ENCODE measurements around the gene RNASE11. TPM values are rescaled to one million over a fixed set of nuclear protein-coding genes. Genes with fewer than 3 reads are reported as not detected.
A peak's percentile ranks its signal among the peaks of the same experiment; 100 is the strongest.
"Not testable (repeated sequence)": the region's sequence is repeated elsewhere in the genome, so short reads cannot be mapped to it uniquely, and the experiment has no call there.

The RNASE11 gene
- total RNA-seq, 1 experiment from 2014 or later: not detected

DNA sequence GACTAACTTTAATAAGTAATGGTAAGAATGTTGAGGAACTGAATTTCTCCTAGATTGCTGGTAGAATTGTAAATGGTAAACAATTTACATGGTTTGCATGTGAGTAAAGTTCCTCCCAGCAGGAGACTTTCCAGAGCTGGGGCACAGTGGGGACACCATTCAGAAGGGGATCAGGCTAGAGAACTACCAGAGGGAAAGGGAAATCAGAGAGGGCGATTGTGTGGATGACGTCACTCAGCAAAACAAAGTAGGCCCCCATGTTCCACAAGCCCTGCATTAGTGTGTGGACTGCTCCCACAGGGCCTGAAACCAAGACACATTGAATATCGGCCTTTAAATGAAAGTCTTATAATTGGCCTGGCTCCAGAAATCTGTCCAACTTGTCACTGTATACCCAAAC is 9.5 kb downstream of the RNASE11 start:
- H3K4me1 ChIP-seq: no peaks in the 10 kb centered on the region
- no peaks in the 10 kb centered on the region for H3K36me3 ChIP-seq
- no peak overlapping the region for H3K27ac ChIP-seq
- no peaks in the 10 kb centered on the region for H3K27me3 ChIP-seq
- no peak overlapping the region for H3K4me3 ChIP-seq
- no peak for DNase-seq
- no peaks in the 10 kb centered on the region for H3K9me3 ChIP-seq (replicated peaks)

DNA sequence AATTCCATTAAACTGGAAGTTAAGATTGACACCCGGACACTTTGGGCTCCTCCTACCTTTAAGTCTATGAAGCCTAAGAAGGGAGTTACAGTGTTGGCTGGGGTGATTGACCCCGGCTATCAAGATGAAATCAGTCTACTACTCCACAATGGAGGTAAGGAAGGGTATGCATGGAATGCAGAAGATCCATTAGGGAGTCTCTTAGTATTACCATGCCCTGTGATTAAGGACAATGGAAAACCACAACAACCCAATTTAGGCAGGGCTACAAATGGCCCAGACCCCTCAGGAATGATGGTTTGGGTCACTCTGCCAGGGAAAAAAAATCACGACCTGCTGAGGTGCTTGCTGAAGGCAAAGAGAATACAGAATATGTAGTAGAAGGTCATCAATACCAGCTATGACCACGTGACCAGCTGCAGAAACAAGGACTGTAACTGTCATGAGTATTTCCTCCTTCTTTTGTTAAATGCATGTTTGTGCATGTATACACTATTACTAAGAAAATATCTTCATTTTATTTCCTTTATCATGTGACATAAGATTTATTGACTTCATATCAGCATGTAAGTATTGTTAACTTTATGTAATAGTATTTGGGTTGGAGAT is 15.3 kb downstream of the RNASE11 start:
- H3K9me3 ChIP-seq (replicated peaks); H3K4me1 ChIP-seq: not testable (repeated sequence)

DNA sequence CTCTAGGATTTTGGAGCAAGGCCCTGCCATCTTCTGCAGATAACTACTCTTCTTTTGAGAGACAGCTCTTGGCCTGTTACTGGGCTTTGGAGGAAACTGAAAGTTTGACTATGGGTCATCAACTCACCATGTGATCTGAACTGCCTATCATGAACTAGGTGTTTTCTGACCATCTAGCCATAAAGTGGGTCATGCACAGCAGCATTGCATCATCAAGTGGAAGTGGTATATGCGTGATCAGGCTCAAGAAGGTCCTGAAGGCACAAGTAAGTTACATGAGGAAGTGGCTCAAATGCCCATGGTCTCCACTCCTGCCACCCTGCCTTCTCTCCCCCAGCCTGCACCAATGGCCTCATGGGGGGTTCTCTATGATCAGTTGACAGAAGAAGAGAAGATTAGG is 17.1 kb downstream of the RNASE11 start:
- not testable (repeated sequence) for H3K27ac ChIP-seq; H3K4me3 ChIP-seq; H3K9me3 ChIP-seq (replicated peaks); H3K27me3 ChIP-seq; H3K36me3 ChIP-seq; H3K4me1 ChIP-seq; DNase-seq

More for the DNA sequence above, 15.3 kb downstream of the RNASE11 start:
- not testable (repeated sequence) for DNase-seq, H3K4me3 ChIP-seq, H3K27ac ChIP-seq, H3K36me3 ChIP-seq, H3K27me3 ChIP-seq

DNA sequence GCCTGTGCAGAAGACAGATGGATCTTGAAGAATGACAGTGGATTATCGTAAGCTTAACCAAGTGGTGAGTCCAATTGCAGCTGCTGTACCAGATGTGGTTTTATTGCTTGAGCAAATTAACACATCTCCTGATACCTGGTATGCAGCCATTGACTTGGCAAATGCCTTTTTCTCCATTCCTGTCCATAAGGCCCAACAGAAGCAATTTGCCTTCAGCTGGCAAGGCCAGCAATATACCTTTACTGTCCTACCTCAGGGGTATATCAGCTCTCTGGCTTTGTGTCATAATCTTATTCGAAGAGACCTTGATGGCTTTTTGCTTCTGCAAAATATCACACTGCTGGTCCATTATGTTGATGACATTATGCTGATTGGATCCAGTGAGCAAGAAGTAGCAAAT is 17.9 kb downstream of the RNASE11 start:
- not testable (repeated sequence) for H3K4me1 ChIP-seq; H3K9me3 ChIP-seq (replicated peaks); DNase-seq; H3K4me3 ChIP-seq; H3K27ac ChIP-seq; H3K36me3 ChIP-seq; H3K27me3 ChIP-seq

DNA sequence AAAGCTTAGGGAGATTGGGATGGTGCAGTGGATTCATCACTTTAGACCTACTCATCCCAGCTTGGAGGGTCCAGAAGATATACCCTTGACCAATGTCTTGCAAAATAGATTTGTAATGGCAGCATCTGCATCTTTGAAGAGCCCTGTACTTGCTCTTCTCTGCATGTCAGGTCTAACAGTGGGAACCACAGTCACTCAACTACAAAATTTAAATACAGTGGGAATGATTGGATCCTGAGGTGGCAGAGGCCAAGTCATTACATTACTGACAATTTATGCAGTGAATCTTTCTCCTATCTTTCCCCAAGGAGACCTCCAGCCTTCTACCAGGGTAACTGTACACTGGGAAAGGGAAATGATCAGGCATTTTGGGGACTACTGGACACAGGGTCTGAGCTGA is 18.7 kb downstream of the RNASE11 start:
- H3K27ac ChIP-seq: no peak overlapping the region
- no peak overlapping the region for H3K4me3 ChIP-seq
- no peaks in the 10 kb centered on the region for H3K9me3 ChIP-seq (replicated peaks)
- H3K36me3 ChIP-seq: no peaks in the 10 kb centered on the region
- no peaks in the 10 kb centered on the region for H3K4me1 ChIP-seq
- no peaks in the 10 kb centered on the region for H3K27me3 ChIP-seq
- DNase-seq: no peak

DNA sequence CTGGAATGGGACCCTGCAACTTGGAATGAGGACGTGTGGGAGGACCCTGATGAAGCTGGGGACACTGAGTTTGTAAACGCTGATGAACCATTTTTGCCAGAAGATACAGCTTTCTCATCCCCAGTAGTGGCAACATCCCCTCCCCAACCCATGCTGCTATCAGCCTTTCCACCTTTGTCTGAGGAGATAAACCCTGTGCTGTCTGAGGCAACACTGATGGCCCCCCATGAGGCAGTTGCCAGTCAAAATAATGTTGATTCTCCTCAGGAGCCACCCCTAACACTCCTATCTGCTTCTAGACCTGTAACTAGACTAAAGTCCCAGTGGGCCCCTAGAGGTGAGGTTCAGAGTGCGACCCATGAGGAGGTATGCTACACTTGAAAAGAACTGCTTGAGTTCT is 19.4 kb downstream of the RNASE11 start:
- H3K27ac ChIP-seq: no peak overlapping the region
- no peak overlapping the region for H3K4me3 ChIP-seq
- no peaks in the 10 kb centered on the region for H3K27me3 ChIP-seq
- DNase-seq: no peak
- no peaks in the 10 kb centered on the region for H3K9me3 ChIP-seq (replicated peaks)
- H3K4me1 ChIP-seq: no peaks in the 10 kb centered on the region
- H3K36me3 ChIP-seq: no peaks in the 10 kb centered on the region

DNA sequence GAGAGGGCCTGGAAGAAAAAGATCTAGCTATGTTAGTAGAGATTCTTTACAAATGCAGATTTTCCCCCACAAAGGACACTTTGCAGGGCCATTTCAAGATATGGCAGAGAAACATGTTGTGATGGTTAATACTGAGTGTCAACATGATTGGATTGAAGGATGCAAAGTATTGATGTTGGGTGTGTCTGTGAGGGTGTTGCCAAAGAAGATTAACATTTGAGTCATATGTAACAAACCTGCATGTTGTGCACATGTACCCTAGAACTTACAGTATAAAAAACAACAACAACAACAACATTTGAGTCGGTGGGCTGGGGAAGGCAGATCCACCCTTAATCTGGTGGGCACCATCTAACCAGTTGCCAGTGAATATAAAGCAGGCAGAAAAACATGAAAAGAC is 20.6 kb downstream of the RNASE11 start:
- H3K4me3 ChIP-seq; DNase-seq; H3K4me1 ChIP-seq; H3K27me3 ChIP-seq; H3K9me3 ChIP-seq (replicated peaks); H3K27ac ChIP-seq; H3K36me3 ChIP-seq: not testable (repeated sequence)

DNA sequence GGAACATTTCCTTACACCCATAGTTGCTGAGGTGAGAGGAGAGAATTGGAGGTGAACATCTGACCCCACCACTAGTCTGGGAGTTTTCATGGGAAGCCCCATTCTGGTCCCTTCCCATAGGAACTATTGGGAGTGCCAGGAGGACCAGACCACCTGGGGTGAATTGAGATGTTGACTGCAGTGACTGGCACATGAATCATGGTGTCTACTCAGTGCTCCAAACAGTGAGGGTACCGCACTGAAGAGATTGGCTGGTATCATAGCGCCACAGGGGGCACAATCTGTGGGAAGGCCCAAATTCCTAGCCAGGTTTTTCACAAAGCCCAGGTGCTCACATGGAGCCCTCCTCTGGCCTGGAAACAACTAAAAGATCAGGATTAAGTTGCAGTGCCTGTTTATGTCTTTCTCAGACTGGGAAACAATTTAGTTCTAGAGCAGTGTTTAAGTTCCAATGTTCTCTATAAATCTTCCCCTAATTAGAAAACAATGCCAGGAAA is 23.3 kb downstream of the RNASE11 start:
- Histone ChIP-seq H3K27me3 (no peaks in the 10 kb centered on the region), H3K36me3 (no peaks in the 10 kb centered on the region), H3K27ac (no peak overlapping the region), H3K9me3 (replicated peaks) (no peaks in the 10 kb centered on the region), H3K4me3 (no peak overlapping the region), H3K4me1 (no peaks in the 10 kb centered on the region)
- no peak for DNase-seq

DNA sequence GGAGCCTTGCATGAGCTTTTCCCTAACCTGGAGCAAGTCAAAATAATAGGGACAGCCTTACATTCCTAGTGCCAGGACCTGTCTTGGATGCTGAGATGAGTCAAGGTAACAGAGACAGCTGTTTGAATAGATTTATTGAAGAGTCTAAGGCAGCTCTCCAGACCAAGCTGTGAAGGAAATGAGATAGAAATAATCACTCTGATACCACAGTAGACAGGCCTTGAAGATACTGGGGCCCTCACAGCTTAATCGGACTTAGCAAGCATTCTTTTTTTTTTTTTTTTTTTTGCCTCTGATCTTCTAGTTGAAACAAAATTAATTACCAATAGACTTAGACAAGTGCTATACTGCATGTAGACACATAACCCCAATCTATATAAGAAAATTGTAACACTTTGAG is 23.8 kb downstream of the RNASE11 start:
- DNase-seq: no peak
- Histone ChIP-seq H3K36me3 (no peaks in the 10 kb centered on the region), H3K4me3 (no peak overlapping the region), H3K4me1 (no peaks in the 10 kb centered on the region), H3K27me3 (no peaks in the 10 kb centered on the region), H3K27ac (no peak overlapping the region), H3K9me3 (replicated peaks) (no peaks in the 10 kb centered on the region)

DNA sequence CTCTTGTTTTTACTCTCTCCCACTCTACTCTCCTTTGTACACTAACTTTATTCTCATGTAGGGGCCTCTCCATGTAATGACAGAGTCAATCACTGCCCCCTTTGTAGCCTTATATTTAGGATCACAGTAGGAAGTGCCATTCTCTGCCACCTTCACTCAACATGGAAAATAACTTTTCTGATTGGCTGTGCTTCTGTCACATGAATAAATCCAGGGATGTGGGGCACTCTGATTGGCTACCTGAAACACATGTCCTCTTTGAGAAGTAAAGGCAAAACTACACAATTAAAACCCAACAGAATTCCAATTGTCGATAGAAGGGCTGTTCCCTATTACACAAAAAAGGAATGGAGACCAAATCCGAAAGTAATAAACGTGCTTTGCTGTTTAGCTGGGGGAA is 26.8 kb downstream of the RNASE11 start, which contains the start of gene RNASE9:
TSS of gene RNASE9 (minus strand) at position 87 of the 400 bp plus-strand sequence.
- Histone ChIP-seq H3K27me3 (no peaks in the 10 kb centered on the region), H3K4me3 (no peak within 1 kb of the TSS), H3K27ac (no peak within 1 kb of the TSS), H3K4me1 (no peaks in the 10 kb centered on the region), H3K36me3 (no peaks in the 10 kb centered on the region), H3K9me3 (replicated peaks) (no peaks in the 10 kb centered on the region)
- peak in 1 of 2 experiments; percentile 3 for DNase-seq

DNA sequence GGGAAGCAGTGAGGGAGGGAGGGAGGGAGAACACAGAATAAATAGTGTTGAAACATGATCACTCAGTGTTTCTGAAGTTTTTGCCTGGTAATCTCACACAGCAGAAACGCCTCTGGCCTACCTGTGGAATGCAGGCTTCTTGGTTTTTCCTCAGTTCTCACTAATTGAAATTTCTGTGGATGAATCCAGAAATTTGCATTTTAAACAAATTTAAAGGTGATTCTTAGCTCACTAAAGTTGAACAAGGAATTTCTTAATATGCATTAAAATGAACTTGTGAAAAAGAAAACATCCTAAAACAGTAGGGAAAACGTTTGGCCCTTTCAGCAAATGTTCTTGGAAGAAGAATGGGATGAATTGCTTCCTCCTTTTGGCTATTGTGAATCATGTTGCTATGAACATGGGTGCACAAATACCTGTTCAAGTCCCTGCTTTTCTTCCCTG is 28.3 kb downstream of the RNASE11 start:
- Histone ChIP-seq H3K4me3 (no peak overlapping the region), H3K36me3 (no peaks in the 10 kb centered on the region), H3K9me3 (replicated peaks) (no peaks in the 10 kb centered on the region), H3K27me3 (no peaks in the 10 kb centered on the region; the same call in 1 of the 2 replicates), H3K4me1 (no peaks in the 10 kb centered on the region), H3K27ac (no peak overlapping the region)
- DNase-seq: no peak

DNA sequence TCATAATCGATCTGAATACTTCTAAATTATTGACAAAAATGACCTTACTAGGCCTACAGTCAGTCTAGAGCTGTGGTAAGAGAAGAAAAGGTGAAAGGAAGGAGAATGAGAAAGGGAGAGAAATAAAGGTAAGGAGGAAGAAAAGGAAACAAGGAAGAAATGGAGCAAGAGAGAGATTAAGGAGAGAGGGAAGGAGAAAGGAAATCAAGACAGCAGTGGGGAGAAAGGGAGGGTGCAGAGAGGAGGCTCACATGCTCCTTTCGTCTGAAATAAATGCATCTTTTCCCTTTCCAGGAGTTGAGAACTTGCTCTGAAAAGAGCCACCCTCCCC is 30.6 kb downstream of the RNASE11 start:
- Histone ChIP-seq H3K27me3 (no peaks in the 10 kb centered on the region; the same call in 1 of the 2 replicates), H3K9me3 (replicated peaks) (no peaks in the 10 kb centered on the region), H3K4me3 (no peak overlapping the region), H3K27ac (no peak overlapping the region), H3K4me1 (no peaks in the 10 kb centered on the region), H3K36me3 (no peaks in the 10 kb centered on the region)
- no peak for DNase-seq

DNA sequence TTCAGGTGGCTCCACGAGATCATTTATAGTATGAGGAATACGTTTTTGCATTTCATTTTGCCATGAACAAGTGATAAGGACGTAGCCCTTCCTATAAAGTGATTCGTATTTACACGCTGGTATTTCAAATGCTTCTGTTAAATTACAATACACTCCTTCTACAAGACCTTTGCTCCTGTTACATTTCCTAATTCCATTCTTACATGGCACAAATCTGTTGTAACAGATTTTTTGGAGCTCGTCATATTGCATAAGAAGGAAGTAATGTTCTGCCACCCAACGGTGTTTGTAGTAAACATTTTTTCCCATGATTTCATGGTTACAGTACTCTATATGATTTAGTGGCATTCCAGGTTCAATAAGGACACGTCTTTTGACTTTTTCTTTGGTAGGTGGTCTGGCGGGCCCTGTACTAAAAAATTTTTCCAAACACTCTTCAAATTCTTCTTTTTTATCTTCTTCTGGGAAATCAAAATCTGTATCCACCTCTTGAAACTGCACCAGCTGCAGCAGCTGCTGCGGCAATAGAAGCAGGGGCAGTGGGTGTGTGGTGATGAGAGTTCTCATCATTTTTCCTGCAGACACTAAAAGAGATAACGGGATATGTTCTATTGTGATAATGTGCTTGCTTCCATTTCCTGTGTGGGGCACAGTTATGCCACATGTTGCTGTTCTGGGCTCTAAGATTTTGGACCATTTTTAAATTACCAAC is 31.1 kb downstream of the RNASE11 start:
- Histone ChIP-seq H3K9me3 (replicated peaks) (no peaks in the 10 kb centered on the region), H3K36me3 (no peaks in the 10 kb centered on the region), H3K4me1 (no peaks in the 10 kb centered on the region), H3K4me3 (no peak overlapping the region), H3K27me3 (no peaks in the 10 kb centered on the region; the same call in 1 of the 2 replicates), H3K27ac (no peak overlapping the region)
- DNase-seq: no peak

DNA sequence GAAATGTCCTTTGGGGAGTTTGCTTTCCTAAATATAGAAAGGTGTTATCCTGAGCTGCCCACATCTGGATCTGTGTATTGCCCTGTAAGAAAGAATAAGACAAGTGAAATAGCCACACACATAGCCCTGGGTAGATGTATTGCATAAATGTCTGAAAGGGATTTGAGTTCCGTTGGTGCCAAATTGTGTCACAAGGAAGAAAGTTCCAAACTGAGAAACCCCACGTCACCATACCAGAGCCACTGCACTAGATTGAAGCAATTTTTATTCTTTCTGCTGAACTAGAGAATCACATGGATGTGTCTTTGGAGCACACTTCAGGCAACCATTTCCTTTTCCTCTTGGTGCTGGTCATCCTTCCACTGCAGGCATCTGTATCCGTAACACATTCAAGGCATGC is 32.0 kb downstream of the RNASE11 start:
- Histone ChIP-seq H3K36me3 (no peaks in the 10 kb centered on the region), H3K27ac (no peak overlapping the region), H3K9me3 (replicated peaks) (no peaks in the 10 kb centered on the region), H3K4me3 (no peak overlapping the region), H3K27me3 (no peaks in the 10 kb centered on the region; the same call in 1 of the 2 replicates), H3K4me1 (no peaks in the 10 kb centered on the region)
- DNase-seq: no peak

DNA sequence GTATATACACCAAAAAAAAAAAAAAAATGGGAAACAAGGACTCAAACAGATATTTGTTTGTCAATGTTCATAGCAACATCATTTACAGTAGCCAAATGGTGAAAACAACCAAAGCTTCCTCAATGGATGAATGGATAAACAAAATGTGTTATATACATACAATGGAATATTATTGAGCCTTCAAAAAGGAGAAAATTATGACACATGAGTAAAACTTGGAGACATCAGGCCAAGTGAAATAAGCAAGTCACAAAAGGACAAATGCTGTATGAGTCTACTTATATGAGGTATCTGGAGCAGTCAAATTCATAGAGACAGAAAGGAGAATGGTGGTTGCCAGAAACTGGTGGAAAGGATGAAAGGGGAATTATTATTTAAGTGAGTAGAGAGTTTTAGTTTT is 34.8 kb downstream of the RNASE11 start:
- H3K9me3 ChIP-seq (replicated peaks): no peaks in the 10 kb centered on the region
- no peaks in the 10 kb centered on the region; the same call in 1 of the 2 replicates for H3K27me3 ChIP-seq
- no peak overlapping the region for H3K27ac ChIP-seq
- H3K4me3 ChIP-seq: no peak overlapping the region
- no peaks in the 10 kb centered on the region for H3K4me1 ChIP-seq
- no peaks in the 10 kb centered on the region for H3K36me3 ChIP-seq
- no peak for DNase-seq

DNA sequence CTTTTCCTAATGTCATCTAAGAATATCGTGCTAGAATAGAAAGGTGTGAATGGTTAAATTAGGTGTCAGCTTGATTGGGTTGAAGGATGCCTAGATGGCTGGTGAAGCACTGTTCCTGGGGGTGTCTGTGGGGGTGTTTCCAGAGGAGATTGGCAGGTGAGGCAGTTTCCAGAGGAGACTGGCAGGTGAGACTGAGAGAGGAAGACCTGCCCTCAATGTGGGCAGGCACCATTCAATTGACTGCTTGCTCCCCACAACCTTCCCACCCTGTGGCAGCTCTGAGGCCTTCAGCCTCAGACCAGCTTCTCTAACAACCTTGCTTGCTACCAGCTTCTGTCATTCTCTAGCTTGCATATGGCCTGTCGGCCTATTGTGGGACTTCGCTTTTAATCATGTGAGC is 36.2 kb downstream of the RNASE11 start:
- peaks cover 2% of the 10 kb centered on the region for H3K27me3 ChIP-seq
- DNase-seq: no peak
- H3K36me3 ChIP-seq: no peaks in the 10 kb centered on the region

More for the DNA sequence above, 36.2 kb downstream of the RNASE11 start:
- Histone ChIP-seq H3K4me3 (no peak overlapping the region), H3K27ac (no peak overlapping the region), H3K9me3 (replicated peaks) (no peaks in the 10 kb centered on the region), H3K4me1 (no peaks in the 10 kb centered on the region)
